ENCODE data around the gene SYT1.

- TF ChIP-seq POLR2A (IDR thresholded peaks at IDR 0.05) (no peak), CTCF (IDR thresholded peaks at IDR 0.05) (no peak), EP300 (IDR thresholded peaks at IDR 0.05) (no peak)
Observed at GRCh38 chr12:79174626-79175025, 310.1 kb downstream of the SYT1 start.
